Activated naive CD4-positive, alpha-beta T cell treated with anti-CD3 and anti-CD28 coated beads, Interleukin-2, amount 50 U/mL, for 72 hours (primary cell): ENCODE results near the gene LRRC4C. TPM values are rescaled to one million over a fixed set of nuclear protein-coding genes. Genes with fewer than 3 reads are reported as not detected.

Experiments used
- ATAC-seq, 2 donors: fragments of 150-1000 bp; cut with Tn5 transposase; 2 replicates each; pipeline ENCODE4 v1.10.0; 2021; ENCODE audit warnings: mild to moderate bottlenecking in 2 of 2, moderate library complexity in 2 of 2
- DNase-seq, 2 donors: peaks; one replicate each; pipeline ENCODE4 v3.0.0; 2021 to 2022; ENCODE audit warnings: low spot score in 2 of 2
- H3K27ac Mint-ChIP-seq, 2 donors: one replicate each; pipeline ENCODE4 v1.8.0; 2022; ENCODE audit warnings: mild to moderate bottlenecking in 2 of 2, mixed read lengths in 2 of 2
- H3K36me3 Mint-ChIP-seq, 2 donors: one replicate each; pipeline ENCODE4 v1.8.0; 2022; ENCODE audit warnings: mixed read lengths in 2 of 2
- H3K9me3 Mint-ChIP-seq, 2 donors: one replicate each; pipeline ENCODE4 v1.8.0; 2022; ENCODE audit warnings: mixed read lengths in 2 of 2
- total RNA-seq, 2 donors: library from RNA; stranded (reverse); gene quantifications; one replicate each; pipeline ENCODE4 v1.2.3, GENCODE V29; 2022

The LRRC4C gene
- total RNA-seq, 2 donors from 2014 or later = not detected

- no peak for DNase-seq
- H3K9me3 Mint-ChIP-seq = peaks cover 2 to 7% of the 10 kb centered on the region in 2 donors
- H3K36me3 Mint-ChIP-seq = peaks cover 0 to 4% of the 10 kb centered on the region in 2 donors
- H3K27ac Mint-ChIP-seq = no peak overlapping the region
- ATAC-seq = no peak
Observed at GRCh38 chr11:41145420-41145819, 314.0 kb downstream of the LRRC4C start.

DNA sequence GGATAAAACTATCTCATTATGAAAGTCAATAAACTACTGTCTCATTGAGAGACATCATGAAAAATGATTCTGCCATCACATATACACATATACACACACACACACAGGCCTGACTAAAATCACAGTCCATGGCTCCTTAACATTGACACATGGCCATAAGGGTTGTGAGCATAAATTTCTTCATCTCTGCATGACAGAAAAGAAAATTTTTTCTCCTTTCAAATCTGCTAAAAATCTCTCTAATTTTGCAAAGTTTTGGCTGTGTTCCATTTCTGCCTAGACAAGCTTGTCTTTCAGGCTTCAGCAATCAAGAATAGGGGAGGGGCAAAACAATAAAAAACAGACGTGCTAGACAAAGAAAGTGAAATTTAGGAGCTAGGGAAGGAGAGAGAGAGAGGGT lies 324.5 kb downstream of the LRRC4C start:
- no peak for ATAC-seq
- no peak for DNase-seq
- Mint-ChIP-seq H3K36me3 (no peaks in the 10 kb centered on the region), H3K27ac (no peak overlapping the region), H3K9me3 (peaks cover 12 to 19% of the 10 kb centered on the region in 2 donors)

- ATAC-seq = no peak
- H3K27ac Mint-ChIP-seq = no peak overlapping the region
- DNase-seq = no peak
- no peaks in the 10 kb centered on the region for H3K36me3 Mint-ChIP-seq
- H3K9me3 Mint-ChIP-seq = peaks cover 12 to 20% of the 10 kb centered on the region in 2 donors
Observed at GRCh38 chr11:41133023-41133422, 326.4 kb downstream of the LRRC4C start.

- peaks cover 13 to 19% of the 10 kb centered on the region in 2 donors for H3K9me3 Mint-ChIP-seq
- no peak overlapping the region for H3K27ac Mint-ChIP-seq
- H3K36me3 Mint-ChIP-seq = no peaks in the 10 kb centered on the region
- ATAC-seq (no peak), DNase-seq (no peak)
Observed at GRCh38 chr11:41121600-41121999, 337.9 kb downstream of the LRRC4C start.

- ATAC-seq (no peak), DNase-seq (no peak)
- Mint-ChIP-seq H3K27ac (no peak overlapping the region), H3K9me3 (peaks cover 18 to 23% of the 10 kb centered on the region in 2 donors), H3K36me3 (no peaks in the 10 kb centered on the region)
Observed at GRCh38 chr11:41119484-41119883, 340.0 kb downstream of the LRRC4C start.

DNA sequence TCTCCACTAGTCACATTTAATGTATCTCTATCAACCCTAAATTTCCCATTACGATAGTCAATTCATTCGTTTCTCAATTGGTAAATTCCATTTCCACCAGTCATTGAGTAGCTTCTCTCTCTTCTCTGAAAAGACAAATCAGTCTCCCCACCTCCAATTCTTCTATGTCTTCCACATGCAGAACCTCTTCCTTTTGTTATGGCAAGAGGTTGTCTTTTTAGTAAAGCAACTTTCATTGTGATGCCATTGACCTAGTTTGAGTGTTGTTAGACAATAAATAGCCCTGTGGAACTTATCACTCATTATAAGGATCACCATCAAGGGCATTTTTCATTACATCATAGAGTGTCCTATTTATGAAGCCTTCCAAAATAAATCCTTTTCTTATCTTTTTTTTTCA lies 340.9 kb downstream of the LRRC4C start:
- DNase-seq (no peak), ATAC-seq (no peak)
- Mint-ChIP-seq H3K27ac (no peak overlapping the region), H3K9me3 (peaks cover 18% of the 10 kb centered on the region in 2 donors), H3K36me3 (no peaks in the 10 kb centered on the region)

- Mint-ChIP-seq H3K27ac (no peak overlapping the region), H3K9me3 (peaks cover 17 to 18% of the 10 kb centered on the region in 2 donors)
- no peak for ATAC-seq
Observed at GRCh38 chr11:41116970-41117369, 342.5 kb downstream of the LRRC4C start.

DNA sequence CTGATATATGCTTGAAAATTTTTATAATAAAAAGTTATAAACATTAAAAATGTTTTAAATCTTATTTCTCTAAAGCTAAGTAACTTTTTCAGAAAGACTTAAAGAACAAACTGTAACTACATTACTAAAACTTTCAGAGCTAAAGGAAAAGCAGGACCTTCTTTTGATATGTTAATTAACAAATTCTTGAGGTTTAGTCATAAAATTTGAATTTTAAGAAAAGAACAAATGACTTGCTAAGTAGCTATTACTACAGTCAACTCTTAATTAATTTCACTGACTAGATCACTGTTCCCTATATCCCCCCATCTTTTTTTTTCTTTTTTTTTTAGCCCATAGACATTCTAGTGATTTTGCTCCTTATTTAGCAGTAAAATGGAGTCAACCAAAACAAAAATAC lies 344.4 kb downstream of the LRRC4C start:
- no peaks in the 10 kb centered on the region for H3K36me3 Mint-ChIP-seq
- DNase-seq (no peak), ATAC-seq (no peak)
- H3K9me3 Mint-ChIP-seq = peaks cover 5% of the 10 kb centered on the region in 2 donors
- H3K27ac Mint-ChIP-seq = no peak overlapping the region

More at GRCh38 chr11:41116970-41117369, 342.5 kb downstream of the LRRC4C start:
- H3K36me3 Mint-ChIP-seq = no peaks in the 10 kb centered on the region
- DNase-seq = no peak

- no peaks in the 10 kb centered on the region for H3K36me3 Mint-ChIP-seq
- no peak for ATAC-seq
- H3K9me3 Mint-ChIP-seq = peaks cover 5% of the 10 kb centered on the region in 2 donors
- no peak for DNase-seq
- H3K27ac Mint-ChIP-seq = no peak overlapping the region
Observed at GRCh38 chr11:41113160-41113559, 346.3 kb downstream of the LRRC4C start.

GRCh38 chr11:41110527-41110926 lies 348.9 kb downstream of the LRRC4C start:
- ATAC-seq (no peak), DNase-seq (no peak)
- peaks cover 0 to under 1% of the 10 kb centered on the region in 2 donors for H3K9me3 Mint-ChIP-seq
- H3K36me3 Mint-ChIP-seq = no peaks in the 10 kb centered on the region
- no peak overlapping the region for H3K27ac Mint-ChIP-seq

GRCh38 chr11:41102471-41102870 lies 357.0 kb downstream of the LRRC4C start:
- H3K9me3 Mint-ChIP-seq = peaks cover 18 to 23% of the 10 kb centered on the region in 2 donors
- DNase-seq (no peak), ATAC-seq (no peak)
- no peak overlapping the region for H3K27ac Mint-ChIP-seq
- peaks cover 0 to 16% of the 10 kb centered on the region in 2 donors for H3K36me3 Mint-ChIP-seq

GRCh38 chr11:41099654-41100053 lies 359.8 kb downstream of the LRRC4C start:
- ATAC-seq = no peak
- Mint-ChIP-seq H3K36me3 (peaks cover 0 to 16% of the 10 kb centered on the region in 2 donors), H3K9me3 (peaks cover 18 to 29% of the 10 kb centered on the region in 2 donors), H3K27ac (no peak overlapping the region)
- DNase-seq = no peak

GRCh38 chr11:41085123-41085522 lies 374.3 kb downstream of the LRRC4C start:
- H3K36me3 Mint-ChIP-seq = no peaks in the 10 kb centered on the region
- DNase-seq = no peak
- no peak overlapping the region for H3K27ac Mint-ChIP-seq
- no peak for ATAC-seq
- peaks cover 10% of the 10 kb centered on the region in 2 donors for H3K9me3 Mint-ChIP-seq

DNA sequence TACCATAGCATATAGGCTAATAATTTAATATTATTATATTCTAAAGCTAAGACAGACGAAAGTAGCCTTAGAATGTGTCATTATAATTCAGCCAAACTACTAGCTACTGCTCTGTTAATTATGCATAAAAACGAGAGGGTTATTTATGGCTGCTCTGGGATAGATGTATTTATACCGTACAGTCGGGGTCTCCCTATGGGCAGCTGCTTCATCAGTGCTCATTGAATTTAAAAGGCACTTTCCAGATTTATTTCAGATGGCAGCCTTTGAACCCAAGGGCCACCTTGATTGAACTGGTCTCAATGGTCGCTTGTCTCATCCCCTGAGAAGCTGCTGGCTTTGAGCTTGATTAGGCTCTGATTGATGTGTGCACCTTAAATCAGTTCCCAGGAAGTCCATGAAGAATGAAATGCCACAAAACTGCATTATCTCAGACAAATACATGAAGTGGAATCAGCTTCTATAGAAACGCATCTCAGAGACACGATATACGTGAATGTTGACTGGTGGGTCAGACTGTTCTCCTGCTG lies 377.6 kb downstream of the LRRC4C start:
- H3K36me3 Mint-ChIP-seq = peaks cover 0 to 9% of the 10 kb centered on the region in 2 donors
- no peak for ATAC-seq
- H3K27ac Mint-ChIP-seq = no peak overlapping the region

GRCh38 chr11:41074318-41074717 lies 385.1 kb downstream of the LRRC4C start:
- H3K9me3 Mint-ChIP-seq = peaks cover 37 to 42% of the 10 kb centered on the region in 2 donors
- no peak for DNase-seq
- H3K27ac Mint-ChIP-seq = no peak overlapping the region
- peaks cover 0 to 9% of the 10 kb centered on the region in 2 donors for H3K36me3 Mint-ChIP-seq
- ATAC-seq = no peak

More for the DNA sequence above, 377.6 kb downstream of the LRRC4C start:
- peaks cover 19 to 23% of the 10 kb centered on the region in 2 donors for H3K9me3 Mint-ChIP-seq
- no peak for DNase-seq

DNA sequence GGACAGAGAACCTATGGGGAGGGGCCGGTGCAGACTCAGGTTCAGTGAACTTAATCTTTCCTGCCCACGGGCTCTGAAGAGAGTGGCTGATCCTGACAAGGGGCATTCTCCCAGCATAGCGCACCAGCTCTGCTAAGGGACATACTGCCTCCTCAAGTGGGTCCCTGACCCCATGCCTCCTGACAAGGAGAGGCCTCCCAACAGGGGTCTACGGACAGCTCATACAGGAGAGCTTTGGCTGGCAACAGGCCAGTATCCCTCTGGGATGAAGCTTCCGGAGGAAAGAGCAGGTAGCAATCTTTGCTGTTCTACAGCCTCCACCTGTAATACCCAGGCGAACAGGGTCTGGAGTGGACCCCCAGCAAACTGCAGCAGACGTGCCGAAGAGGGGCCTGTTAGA lies 394.0 kb downstream of the LRRC4C start:
- Mint-ChIP-seq H3K27ac (no peak overlapping the region), H3K9me3 (peaks cover 50% of the 10 kb centered on the region in 2 donors)
- ATAC-seq = no peak

GRCh38 chr11:41058138-41058537 lies 401.3 kb downstream of the LRRC4C start:
- Mint-ChIP-seq H3K27ac (no peak overlapping the region), H3K9me3 (peaks cover 27 to 29% of the 10 kb centered on the region in 2 donors), H3K36me3 (no peaks in the 10 kb centered on the region)
- ATAC-seq (no peak), DNase-seq (no peak)

More for the DNA sequence above, 394.0 kb downstream of the LRRC4C start:
- no peak for DNase-seq
- peaks cover 6% of the 10 kb centered on the region in 2 donors for H3K36me3 Mint-ChIP-seq

DNA sequence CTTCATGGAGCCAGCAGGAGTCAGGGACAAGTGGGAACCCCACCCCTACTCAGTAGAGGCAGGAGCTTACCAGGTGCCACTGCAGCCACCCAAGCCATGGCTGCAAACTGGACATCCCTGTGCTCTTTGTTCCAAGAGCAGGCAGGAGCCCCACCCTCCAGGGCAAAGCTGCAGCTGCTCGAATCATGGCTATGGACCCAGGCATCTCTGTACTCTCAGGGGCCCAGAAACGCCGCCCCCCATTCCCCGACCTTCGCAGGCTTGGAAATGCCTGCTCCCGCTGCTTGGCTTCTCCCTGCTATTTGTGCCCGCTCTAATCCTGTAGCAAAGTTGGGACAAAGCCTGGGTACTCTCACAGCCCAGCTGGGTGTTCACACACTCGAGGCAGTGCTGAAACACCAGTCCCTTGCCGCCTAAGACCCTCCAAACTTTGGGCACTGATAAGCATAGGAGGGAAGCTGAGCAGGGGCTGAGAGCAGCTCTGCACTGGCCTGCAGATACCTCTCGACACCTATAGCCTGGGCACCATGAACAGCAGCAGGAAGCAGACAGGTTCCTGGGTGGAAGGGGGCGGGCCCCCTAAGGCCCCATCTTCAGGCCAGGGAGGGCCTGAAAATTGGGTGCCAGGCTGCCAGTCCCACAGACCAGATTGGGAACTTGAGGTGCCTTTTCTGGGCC lies 402.4 kb downstream of the LRRC4C start:
- no peak overlapping the region for H3K27ac Mint-ChIP-seq

More for the DNA sequence above, 402.4 kb downstream of the LRRC4C start:
- Mint-ChIP-seq H3K36me3 (no peaks in the 10 kb centered on the region), H3K9me3 (peaks cover 23 to 29% of the 10 kb centered on the region in 2 donors)
- DNase-seq = no peak
- ATAC-seq = no peak
